GM19238 (cell line): ENCODE measurements around the gene GABRR3.
A peak's percentile ranks its signal among the peaks of the same experiment; 100 is the strongest.
"Not testable (repeated sequence)": the region's sequence is repeated elsewhere in the genome, so short reads cannot be mapped to it uniquely, and the experiment has no call there.

Experiments
- DNase-seq: peaks from one replicate; pipeline ENCODE4 v3.0.0; 2011; ENCODE audit warnings: low spot score; ENCODE audit not compliant: insufficient read length

The GABRR3 gene

GRCh38 chr3:98022978-98023820 lies 11.9 kb downstream of the GABRR3 start:
- peak; percentile 32 for DNase-seq

DNA sequence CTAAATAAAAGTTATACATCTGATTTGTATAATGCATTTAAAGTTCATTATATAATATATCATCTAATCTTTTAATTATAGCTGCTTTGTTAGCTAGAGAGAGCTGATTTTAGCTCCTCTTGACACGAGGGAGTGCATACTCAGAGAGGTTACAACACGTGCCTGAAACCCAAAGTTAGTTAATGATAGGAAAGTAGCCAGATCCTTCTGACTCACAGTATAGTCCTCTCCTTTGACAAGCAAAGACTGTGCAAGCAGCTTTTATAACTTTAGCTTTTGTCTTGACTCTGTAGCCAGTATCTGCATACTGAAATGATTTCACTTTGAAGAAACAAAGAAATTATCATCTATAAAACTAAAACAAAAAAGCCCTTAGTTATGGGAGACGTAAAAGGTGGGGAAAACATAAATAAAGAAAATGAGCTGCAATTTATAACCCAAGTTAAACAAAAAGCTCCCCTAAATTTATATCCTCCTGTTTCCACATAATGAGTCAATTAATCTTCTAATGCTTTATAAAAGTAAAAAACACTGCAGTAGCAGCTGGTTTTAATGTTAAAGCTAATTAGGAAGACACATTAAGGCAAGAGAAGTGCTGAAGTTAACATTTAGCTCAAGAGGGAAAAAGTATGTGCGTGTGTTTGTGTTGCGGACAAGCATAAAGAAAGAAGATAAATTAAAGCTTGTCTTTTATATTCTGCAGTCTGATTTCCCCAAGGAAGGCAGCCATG lies 13.1 kb downstream of the GABRR3 start:
- no peak for DNase-seq

- DNase-seq, result no peak
Observed at GRCh38 chr3:98020412-98020811, 14.7 kb downstream of the GABRR3 start.

GRCh38 chr3:98018301-98018700 lies 16.8 kb downstream of the GABRR3 start:
- DNase-seq, result no peak

DNA sequence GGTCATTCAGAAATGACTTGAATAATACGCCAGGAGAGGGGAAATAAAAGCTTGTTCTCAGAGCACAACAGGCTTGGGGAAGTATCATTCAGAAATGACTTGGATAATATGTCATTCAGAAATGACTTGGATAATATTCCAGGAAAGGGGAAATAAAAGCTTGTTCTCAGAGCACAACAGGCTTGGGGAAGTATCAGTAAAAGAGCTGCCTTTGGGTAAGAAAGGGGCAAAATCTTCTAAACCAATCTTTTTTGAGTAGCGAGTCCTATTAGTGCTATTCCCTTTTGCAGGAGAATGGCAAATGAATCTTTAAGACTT lies 20.9 kb downstream of the GABRR3 start:
- DNase-seq, result no peak

DNA sequence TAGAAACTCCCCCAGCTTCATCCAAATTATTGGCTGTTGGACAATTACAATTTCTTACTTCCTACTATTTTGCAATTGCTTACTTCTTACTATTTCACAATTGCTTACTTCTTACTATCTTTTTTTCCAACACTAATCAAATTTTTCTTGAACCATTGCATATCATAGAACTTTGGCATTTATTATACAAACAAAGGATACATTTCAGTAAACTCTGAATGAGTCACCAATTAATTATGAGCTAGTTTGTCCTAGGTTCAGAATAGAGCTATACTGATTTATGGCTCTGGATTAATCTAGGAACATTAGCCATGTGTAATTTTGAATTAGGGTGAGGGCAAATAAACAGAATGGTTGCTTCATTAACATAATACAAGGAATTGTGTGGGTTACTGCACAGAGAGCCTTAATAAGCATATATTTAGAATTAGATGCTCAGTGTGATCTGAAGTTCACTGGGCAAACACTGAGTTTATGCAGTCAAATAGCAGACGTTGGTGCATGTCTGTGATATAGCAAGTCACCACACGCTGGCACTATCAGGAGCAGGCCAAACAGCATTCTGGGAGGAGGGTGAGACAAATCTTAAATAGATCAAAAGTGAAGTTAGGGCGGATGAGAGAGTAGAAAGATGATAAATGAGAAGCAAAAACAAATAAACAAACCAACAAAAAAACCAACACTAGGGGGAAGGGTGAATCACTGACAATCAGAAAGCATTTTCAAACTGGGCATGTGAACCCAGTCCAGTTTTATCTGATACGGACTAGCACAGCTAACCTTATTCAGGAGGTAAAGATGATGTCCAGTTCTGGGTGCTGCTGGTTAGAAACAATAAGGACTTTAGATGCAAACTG lies 21.5 kb downstream of the GABRR3 start:
- DNase-seq, result no peak

DNA sequence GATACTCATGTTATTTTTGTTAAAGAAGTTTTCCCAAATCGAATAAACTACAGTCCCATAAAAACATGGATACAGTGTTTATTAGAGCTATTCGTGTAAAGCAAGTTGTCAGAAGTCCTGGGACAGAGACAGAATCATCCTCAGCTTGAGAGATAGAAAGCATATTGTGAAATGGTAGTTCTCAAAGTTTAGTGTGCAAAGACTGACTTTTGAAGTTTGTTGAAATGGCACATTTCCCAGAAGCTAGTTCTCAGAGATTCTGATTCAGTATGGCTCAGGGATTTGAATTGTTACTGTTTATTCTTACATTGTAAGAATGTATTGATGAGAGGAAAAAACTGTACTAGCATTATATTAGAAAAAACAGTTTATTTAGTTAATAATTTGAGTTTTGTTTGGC lies 22.1 kb downstream of the GABRR3 start:
- DNase-seq, result no peak

GRCh38 chr3:98010883-98011449 lies 24.1 kb downstream of the GABRR3 start:
- DNase-seq, result not testable (repeated sequence)

DNA sequence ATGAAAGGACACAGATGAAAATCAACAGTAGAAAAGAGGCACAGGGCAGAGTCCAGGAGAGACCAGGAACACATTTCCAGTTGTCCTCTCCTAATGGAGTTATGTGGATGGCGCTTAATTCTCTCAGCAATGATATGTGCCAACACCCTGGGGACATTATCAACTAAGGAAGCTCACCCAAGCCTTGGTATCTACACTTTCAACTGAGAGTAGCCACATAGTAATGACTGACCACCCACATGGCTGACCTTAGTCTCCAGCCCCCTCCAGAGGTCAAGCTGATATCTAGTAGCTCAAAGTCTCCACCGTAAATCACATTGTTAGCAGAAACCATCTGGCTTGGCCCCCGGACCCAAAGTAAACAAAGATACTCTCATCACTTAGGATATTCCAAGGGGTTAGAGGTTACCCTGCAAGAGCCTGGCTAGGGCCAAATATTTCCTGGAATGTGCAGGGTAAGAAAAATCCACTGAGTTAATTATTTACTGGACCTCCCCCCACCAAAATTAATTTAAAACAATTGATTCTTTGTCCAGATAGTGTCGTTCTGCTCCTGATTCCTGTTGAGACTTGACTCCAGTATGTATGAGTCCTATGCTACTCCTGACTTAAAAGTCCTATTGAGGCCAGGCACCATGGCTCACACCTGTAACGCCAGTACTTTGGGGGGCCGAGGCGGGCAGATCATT lies 24.8 kb downstream of the GABRR3 start:
- DNase-seq, result no peak

- DNase-seq, result no peak
Observed at GRCh38 chr3:98008855-98009254, 26.3 kb downstream of the GABRR3 start.

GRCh38 chr3:98005438-98005837 lies 29.7 kb downstream of the GABRR3 start:
- no peak for DNase-seq

GRCh38 chr3:98004721-98005120 lies 30.4 kb downstream of the GABRR3 start:
- no peak for DNase-seq

- DNase-seq, result no peak
Observed at GRCh38 chr3:98003306-98003969, 31.7 kb downstream of the GABRR3 start.

DNA sequence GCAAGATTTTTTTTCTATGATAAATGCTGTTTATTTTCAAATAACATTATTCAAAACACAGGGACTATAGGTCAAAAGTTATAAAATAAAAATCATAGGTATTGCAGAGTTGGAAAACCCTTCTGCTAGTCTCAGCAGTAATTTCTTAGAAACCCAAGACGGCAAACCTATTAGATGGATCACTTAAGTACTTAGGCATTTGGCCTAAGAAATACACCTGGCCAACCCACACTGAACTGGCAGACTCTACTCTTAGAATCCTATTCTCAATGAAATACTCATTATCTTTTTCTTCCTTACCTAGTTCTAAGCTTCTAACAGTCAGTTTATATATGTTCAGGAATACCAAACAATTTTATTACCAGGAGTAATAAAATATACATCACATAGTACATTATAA lies 32.4 kb downstream of the GABRR3 start:
- no peak for DNase-seq

GRCh38 chr3:97999994-98000393 lies 35.1 kb downstream of the GABRR3 start:
- DNase-seq, result no peak

- DNase-seq, result no peak
Observed at GRCh38 chr3:97999103-97999502, 36.0 kb downstream of the GABRR3 start.

DNA sequence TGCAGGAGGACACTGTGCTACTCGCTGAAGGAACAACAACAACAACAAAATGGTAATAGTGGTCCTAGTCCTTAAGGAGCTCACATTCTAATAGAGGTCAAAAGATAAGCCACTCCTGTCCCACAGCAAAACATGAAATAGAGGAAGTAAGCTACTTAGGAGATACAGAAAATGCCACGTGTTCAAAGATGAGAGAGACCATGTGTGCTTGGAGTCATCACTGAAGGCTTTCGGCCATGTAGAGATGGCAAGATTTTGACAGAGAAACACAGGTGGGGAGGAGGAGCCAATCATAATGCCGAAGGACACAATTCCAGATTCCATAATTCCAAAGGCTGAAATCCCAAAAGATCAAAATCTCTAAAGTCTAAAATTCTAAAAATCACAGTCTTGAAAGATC lies 38.1 kb downstream of the GABRR3 start:
- no peak for DNase-seq

DNA sequence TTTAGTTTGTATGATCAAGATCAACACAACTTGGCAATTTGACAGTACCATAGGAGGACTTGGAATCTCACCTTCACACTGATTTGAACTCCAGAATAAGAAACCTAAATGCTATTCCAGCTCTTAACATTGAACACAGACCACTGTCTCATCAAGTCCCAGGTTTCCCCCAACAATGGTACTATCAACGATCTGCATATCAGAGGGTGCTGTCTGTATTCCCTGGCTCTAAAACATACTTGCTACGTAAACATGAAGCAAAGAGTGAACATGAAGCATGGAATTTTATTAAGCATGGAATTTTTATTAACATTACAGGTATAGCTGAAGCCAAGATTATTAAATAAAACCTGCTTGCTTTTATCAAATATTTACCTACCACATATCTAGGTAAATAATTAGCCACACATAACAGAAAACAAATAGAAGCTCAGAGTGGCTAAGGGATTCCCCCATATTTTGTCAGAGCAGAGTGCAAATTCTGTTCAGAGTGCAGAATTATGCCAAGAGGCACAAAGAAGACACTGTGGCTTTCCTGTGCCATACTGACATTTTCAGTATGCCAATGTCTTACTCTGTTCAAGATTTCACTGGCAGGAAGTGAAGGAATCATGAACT lies 40.7 kb downstream of the GABRR3 start:
- no peak for DNase-seq

DNA sequence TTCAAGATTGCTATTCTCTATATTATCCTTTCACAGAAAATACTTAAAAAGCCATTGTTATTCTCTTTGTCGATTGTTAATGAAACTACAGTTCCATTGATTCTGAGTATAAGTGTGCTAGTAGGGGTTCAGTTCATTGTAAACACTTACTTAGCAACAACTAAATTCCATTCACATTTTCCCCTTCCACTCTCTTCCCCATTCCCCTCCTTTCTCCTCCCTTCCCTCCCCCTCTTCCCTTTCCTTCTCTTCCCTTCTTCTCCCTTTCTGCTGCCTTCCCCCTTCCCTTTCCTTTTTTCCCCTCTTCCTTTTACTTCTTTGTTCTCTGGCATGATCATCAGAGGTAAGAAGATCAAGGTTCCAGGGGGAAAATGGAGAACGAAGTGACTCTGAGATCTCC lies 41.6 kb downstream of the GABRR3 start:
- no peak for DNase-seq

DNA sequence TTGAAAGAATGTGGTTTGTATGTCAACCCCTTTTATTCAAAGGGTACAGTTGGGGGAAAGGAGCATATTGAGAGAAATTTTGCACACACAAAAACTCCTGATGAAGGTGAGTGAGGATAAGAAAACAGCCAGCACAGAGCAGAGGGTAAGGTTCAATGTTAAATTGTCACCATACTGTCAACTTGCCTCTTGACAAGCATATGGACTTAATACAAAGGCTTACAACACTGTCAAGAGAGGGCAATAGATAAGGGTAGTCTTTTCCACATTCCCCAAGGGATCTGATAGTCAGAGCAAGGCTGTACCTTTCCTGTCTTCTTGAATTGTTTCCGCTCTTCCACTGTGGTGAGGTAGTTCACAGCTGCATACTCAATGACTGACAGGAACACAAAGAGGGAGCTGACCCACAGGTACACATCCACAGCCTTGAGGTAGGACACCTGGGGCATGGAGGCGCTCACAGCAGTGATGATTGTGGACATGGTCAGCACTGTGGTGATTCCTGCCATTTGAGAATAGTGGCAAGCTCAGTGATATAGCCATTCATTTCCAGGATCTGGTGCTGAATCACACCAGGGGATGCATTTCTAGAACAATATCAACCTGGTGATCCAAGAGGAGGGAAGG lies 42.5 kb downstream of the GABRR3 start:
- DNase-seq, result no peak
